HG02973 (cell line): ENCODE results near the gene CDIPT.

Source experiments
- ATAC-seq: cut with Tn5 transposase; IDR thresholded peaks from one replicate; pipeline ENCODE4 v1.9.1; 2021; ENCODE audit warnings: moderate library complexity; ENCODE audit not compliant: unreplicated experiment

The CDIPT gene

GRCh38 chr16:29811896-29812665, 50.9 kb downstream of the CDIPT start, which contains the start of gene PRRT2:
Gene PRRT2, plus strand, starts transcription at chr16:29812193. Its CDS starts 862 bp downstream, at chr16:29813055.
- ATAC-seq = no peak

- ATAC-seq = no peak
Observed at GRCh38 chr16:29811170-29811895, 51.7 kb downstream of the CDIPT start.

DNA sequence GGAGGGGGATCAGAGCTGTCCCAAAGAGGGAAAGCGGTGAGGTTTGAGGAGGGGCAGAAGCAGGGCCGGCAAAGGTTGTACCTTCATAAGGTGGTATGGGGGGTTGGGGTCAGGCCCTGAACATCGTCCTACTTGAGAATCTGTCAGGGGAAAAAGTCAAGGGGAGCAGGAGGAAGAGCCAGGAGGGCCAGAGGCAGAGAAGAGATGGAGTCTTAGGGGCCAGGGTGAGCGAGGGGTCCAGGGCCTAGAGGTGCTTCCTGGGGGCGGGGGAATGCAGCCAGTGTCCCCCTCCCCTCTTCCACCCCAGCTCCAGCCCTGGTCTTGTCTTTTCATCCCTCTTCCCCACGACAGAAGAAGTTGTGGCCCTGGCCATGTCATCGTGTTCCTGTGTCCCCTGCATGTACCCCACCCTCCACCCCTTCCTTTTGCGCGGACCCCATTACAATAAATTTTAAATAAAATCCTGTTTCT, 52.3 kb downstream of the CDIPT start:
- no peak for ATAC-seq

GRCh38 chr16:29809850-29810698, 53.0 kb downstream of the CDIPT start:
- no peak for ATAC-seq

GRCh38 chr16:29809031-29809747, 53.8 kb downstream of the CDIPT start:
- ATAC-seq = no peak
